Neuron (in vitro differentiated cells): ENCODE results near the gene COTL1.

ENCODE experiments used
- H2AFZ ChIP-seq: one replicate; pipeline ENCODE4 v1.6.1; 2013; ENCODE audit warnings: low read depth, mild to moderate bottlenecking, inconsistent platforms, low read length, moderate library complexity
- H3K27me3 ChIP-seq: one replicate; pipeline ENCODE4 v1.6.1; 2013; ENCODE audit warnings: low read length; ENCODE audit not compliant: insufficient read depth
- H3K36me3 ChIP-seq: one replicate; pipeline ENCODE4 v1.6.1; 2013; ENCODE audit warnings: low read length; ENCODE audit not compliant: insufficient read depth
- H3K4me1 ChIP-seq: one replicate; pipeline ENCODE4 v1.6.1; 2013; ENCODE audit warnings: low read length; ENCODE audit not compliant: insufficient read depth
- H3K4me3 ChIP-seq: 2 replicates; pipeline ENCODE4 v1.5.1; 2013; ENCODE audit warnings: mild to moderate bottlenecking, low read length, moderate library complexity
- H3K9me3 ChIP-seq: one replicate; pipeline ENCODE4 v1.6.1; 2013; ENCODE audit warnings: low read length

The COTL1 gene

GRCh38 chr16:84605339-84605848, 12.5 kb downstream of the COTL1 start:
- Histone ChIP-seq H3K9me3 (peaks cover 12% of the 10 kb centered on the region), H3K27me3 (no peaks in the 10 kb centered on the region), H3K36me3 (peaks cover 2% of the 10 kb centered on the region), H3K4me3 (no peak overlapping the region), H3K4me1 (peaks cover 44% of the 10 kb centered on the region), H2AFZ (no peak overlapping the region)

- H3K4me1 ChIP-seq: peaks cover 53% of the 10 kb centered on the region
- H2AFZ ChIP-seq: no peak overlapping the region
- peaks cover 2% of the 10 kb centered on the region for H3K36me3 ChIP-seq
- H3K9me3 ChIP-seq: peaks cover 12% of the 10 kb centered on the region
- no peaks in the 10 kb centered on the region for H3K27me3 ChIP-seq
- no peak overlapping the region for H3K4me3 ChIP-seq
These were observed 13.3 kb downstream of the COTL1 start for GRCh38 chr16:84604477-84605013.

GRCh38 chr16:84603940-84604339, 13.9 kb downstream of the COTL1 start:
- H3K27me3 ChIP-seq: no peaks in the 10 kb centered on the region
- H3K9me3 ChIP-seq: peaks cover 12% of the 10 kb centered on the region
- H3K36me3 ChIP-seq: peaks cover 2% of the 10 kb centered on the region
- peaks cover 59% of the 10 kb centered on the region for H3K4me1 ChIP-seq
- H2AFZ ChIP-seq: no peak overlapping the region
- no peak overlapping the region for H3K4me3 ChIP-seq

GRCh38 chr16:84603140-84603816, 14.6 kb downstream of the COTL1 start:
- Histone ChIP-seq H3K36me3 (peaks cover 2% of the 10 kb centered on the region), H3K27me3 (no peaks in the 10 kb centered on the region), H3K4me3 (no peak overlapping the region), H2AFZ (no peak overlapping the region), H3K4me1 (peaks cover 63% of the 10 kb centered on the region), H3K9me3 (peaks cover 12% of the 10 kb centered on the region)

- Histone ChIP-seq H3K27me3 (no peaks in the 10 kb centered on the region), H3K36me3 (no peaks in the 10 kb centered on the region), H3K4me1 (peaks cover 76% of the 10 kb centered on the region), H3K4me3 (no peak overlapping the region), H3K9me3 (peaks cover 3% of the 10 kb centered on the region), H2AFZ (no peak overlapping the region)
These were observed 17.3 kb downstream of the COTL1 start for GRCh38 chr16:84600343-84601229.

- Histone ChIP-seq H3K9me3 (no peaks in the 10 kb centered on the region), H3K4me1 (peaks cover 76% of the 10 kb centered on the region), H3K27me3 (no peaks in the 10 kb centered on the region), H2AFZ (no peak overlapping the region), H3K4me3 (no peak overlapping the region), H3K36me3 (no peaks in the 10 kb centered on the region)
These were observed 18.2 kb downstream of the COTL1 start for GRCh38 chr16:84599521-84600202.

GRCh38 chr16:84598360-84598759, 19.5 kb downstream of the COTL1 start:
- no peaks in the 10 kb centered on the region for H3K36me3 ChIP-seq
- no peaks in the 10 kb centered on the region for H3K27me3 ChIP-seq
- H3K4me1 ChIP-seq: peaks cover 74% of the 10 kb centered on the region
- no peak overlapping the region for H2AFZ ChIP-seq
- H3K9me3 ChIP-seq: no peaks in the 10 kb centered on the region
- no peak overlapping the region for H3K4me3 ChIP-seq

GRCh38 chr16:84597931-84598351, 19.9 kb downstream of the COTL1 start:
- Histone ChIP-seq H3K36me3 (peaks cover 3% of the 10 kb centered on the region), H2AFZ (no peak overlapping the region), H3K9me3 (no peaks in the 10 kb centered on the region), H3K27me3 (no peaks in the 10 kb centered on the region), H3K4me1 (peaks cover 70% of the 10 kb centered on the region), H3K4me3 (no peak overlapping the region)

- H3K36me3 ChIP-seq: peaks cover 3% of the 10 kb centered on the region
- H2AFZ ChIP-seq: no peak overlapping the region
- H3K9me3 ChIP-seq: no peaks in the 10 kb centered on the region
- H3K4me1 ChIP-seq: peaks cover 66% of the 10 kb centered on the region
- no peaks in the 10 kb centered on the region for H3K27me3 ChIP-seq
- no peak overlapping the region for H3K4me3 ChIP-seq
These were observed 20.4 kb downstream of the COTL1 start for GRCh38 chr16:84597528-84597896.

- Histone ChIP-seq H3K4me1 (peaks cover 65% of the 10 kb centered on the region), H3K9me3 (no peaks in the 10 kb centered on the region), H3K27me3 (no peaks in the 10 kb centered on the region), H2AFZ (no peak overlapping the region), H3K36me3 (peaks cover 3% of the 10 kb centered on the region), H3K4me3 (no peak overlapping the region)
These were observed 20.9 kb downstream of the COTL1 start for GRCh38 chr16:84596801-84597527.

- peaks cover 3% of the 10 kb centered on the region for H3K36me3 ChIP-seq
- H3K27me3 ChIP-seq: no peaks in the 10 kb centered on the region
- H2AFZ ChIP-seq: no peak overlapping the region
- peaks cover 58% of the 10 kb centered on the region for H3K4me1 ChIP-seq
- no peak overlapping the region for H3K4me3 ChIP-seq
- no peaks in the 10 kb centered on the region for H3K9me3 ChIP-seq
These were observed 21.7 kb downstream of the COTL1 start for GRCh38 chr16:84596161-84596560.

- H3K4me3 ChIP-seq: no peak overlapping the region
- peaks cover 4% of the 10 kb centered on the region for H3K36me3 ChIP-seq
- no peaks in the 10 kb centered on the region for H3K9me3 ChIP-seq
- no peaks in the 10 kb centered on the region for H3K27me3 ChIP-seq
- peaks cover 47% of the 10 kb centered on the region for H3K4me1 ChIP-seq
- no peak overlapping the region for H2AFZ ChIP-seq
These were observed 22.8 kb downstream of the COTL1 start for GRCh38 chr16:84595052-84595481.
